ENCODE data around the gene ATAD2B. TPM values are rescaled to one million over a fixed set of nuclear protein-coding genes. Genes with fewer than 3 reads are reported as not detected.
"Not testable (repeated sequence)": the region's sequence is repeated elsewhere in the genome, so short reads cannot be mapped to it uniquely, and the experiment has no call there.

ATAD2B gene
- total and polyA plus RNA-seq, 2 of the 8 experiments (the other 6 are each of a cell fraction or from before 2014, with no cell fraction given): 3.4 to 16.1 TPM

DNA sequence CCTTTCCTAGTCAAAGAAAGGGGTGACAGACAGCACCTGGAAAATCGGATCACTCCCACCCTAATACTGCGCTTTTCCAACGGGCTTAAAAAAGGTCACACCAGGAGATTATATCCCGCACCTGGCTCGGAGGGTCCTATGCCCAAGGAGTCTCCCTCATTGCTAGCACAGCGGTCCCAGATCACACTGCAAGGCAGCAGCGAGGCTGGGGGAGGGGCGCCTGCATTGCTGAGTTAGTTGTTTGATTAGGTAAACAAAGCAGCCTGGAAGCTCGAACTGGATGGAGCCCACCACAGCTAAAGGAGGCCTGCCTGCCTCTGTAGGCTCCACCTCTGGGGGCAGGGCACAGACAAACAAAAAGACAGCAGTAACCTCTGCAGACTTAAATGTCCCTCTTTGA, 190.1 kb downstream of the ATAD2B start:
- FAIRE-seq; H2BK120ac ChIP-seq (replicated peaks; ENCODE audit: low read depth, low read length); H3K79me2 ChIP-seq (ENCODE audit: control insufficient read depth in 1 of 2, insufficient read depth in 2 of 2, low read length in 2 of 2); H2BK12ac ChIP-seq (ENCODE audit: low read depth, low read length); H2BK15ac ChIP-seq (ENCODE audit: low read length); H3K79me1 ChIP-seq (ENCODE audit: low read depth, low read length); H4K91ac ChIP-seq (replicated peaks; ENCODE audit: insufficient read length, low read length); H3K18ac ChIP-seq (ENCODE audit: extremely low read depth, low read length); H3K23ac ChIP-seq (ENCODE audit: insufficient read length); H3K23me2 ChIP-seq (ENCODE audit: low read depth, low read length); H3K4me2 ChIP-seq (ENCODE audit: insufficient read depth in 1 of 2, low read depth in 2 of 2, low read length in 2 of 2); H4K20me1 ChIP-seq (replicated peaks in 1 of 2; ENCODE audit: control insufficient read depth in 1 of 2, insufficient read depth in 2 of 2, low read length in 2 of 2); H3K36me3 ChIP-seq (ENCODE audit: control insufficient read depth in 2 of 4, insufficient read depth in 4 of 4, low read length in 3 of 4); H2BK20ac ChIP-seq (ENCODE audit: low read length); CTCF ChIA-PET (ENCODE audit: partially characterized antibody); DNase-seq (ENCODE audit: low read depth in 1 of 2, low spot score in 2 of 2); H2AK5ac ChIP-seq (ENCODE audit: low read depth, low read length); H3K14ac ChIP-seq (ENCODE audit: insufficient read length); H3K4me1 ChIP-seq (replicated peaks in 1 of 4; ENCODE audit: control insufficient read depth in 3 of 4, insufficient read depth in 4 of 4, low read length in 3 of 4); H3K4me3 ChIP-seq (ENCODE audit: extremely low read depth in 1 of 4, insufficient read depth in 2 of 4, low read depth in 3 of 4, low read length in 4 of 4); H3K56ac ChIP-seq (replicated peaks; ENCODE audit: insufficient read length, low read depth, low read length); H2BK5ac ChIP-seq (ENCODE audit: low read depth, low read length); H2AFZ ChIP-seq (ENCODE audit: low read length); H3K9ac ChIP-seq (replicated peaks in 1 of 4; ENCODE audit: extremely low read depth in 1 of 4, low read depth in 3 of 4, low read length in 3 of 4); H3K4ac ChIP-seq (replicated peaks; ENCODE audit: insufficient read length, low read depth, low read length); POLR2A ChIA-PET (ENCODE audit: partially characterized antibody); H3K27ac ChIP-seq (ENCODE audit: low read depth, low read length); H4K5ac ChIP-seq (ENCODE audit: insufficient read length, low read depth, low read length); H3K27me3 ChIP-seq (replicated peaks in 1 of 4; ENCODE audit: control insufficient read depth in 3 of 4, extremely low read depth in 1 of 4, insufficient read depth in 3 of 4, low read length in 3 of 4); H4K8ac ChIP-seq (ENCODE audit: extremely low read depth, insufficient read depth, low read length): not testable (repeated sequence)
- peaks cover 8 to 14% of the 10 kb centered on the region in 2 experiments; a peak in 2 of 4 replicates for H3K9me3 ChIP-seq (ENCODE audit: insufficient read depth in 2 of 2, low read depth in 1 of 2, low read length in 1 of 2)
- WGBS, 2 experiments (ENCODE audit: extremely low coverage in 1 of 2, insufficient coverage in 1 of 2, insufficient read length in 1 of 2, insufficient replicate concordance in 2 of 2, low coverage in 1 of 2, low lambda C conversion rate in 2 of 2, missing lambda C conversion rate in 1 of 2): 90% methylated on average over 8 of the region's 9 CpGs; no CpG with 5 or more reads in 1 of the 2 experiments

Measured in H1 (cell line).